Fibroblast of the aortic adventitia (primary cell): Measurements from ENCODE around the gene NREP. TPM values are rescaled to one million over a fixed set of nuclear protein-coding genes. Genes with fewer than 3 reads are reported as not detected.

Experiments
- DNase-seq: peaks from one replicate; pipeline ENCODE4 v3.0.0-alpha.2; 2010; ENCODE audit warnings: low read depth
- H3K4me3 ChIP-seq: 2 replicates; pipeline ENCODE4 v1.5.1; 2011; ENCODE audit warnings: low read depth, mild to moderate bottlenecking, control low read depth, low read length, moderate library complexity
- CTCF ChIP-seq: IDR thresholded peaks from 2 replicates; pipeline ENCODE4 v1.5.1; 2011; ENCODE audit warnings: mild to moderate bottlenecking, low read length, control low read depth, inconsistent platforms; ENCODE audit not compliant: insufficient read depth
- total RNA-seq: library from RNA; depleted of rRNA; stranded (reverse); fragments of >200 nt; gene quantifications from 2 replicates; pipeline ENCODE4 v1.2.3, GENCODE V29; 2012; ENCODE audit warnings: low replicate concordance

Gene NREP
- total RNA-seq, 1 donor = 102 TPM

- TF ChIP-seq CTCF = no peak
- no peak for DNase-seq
- H3K4me3 ChIP-seq = no peak overlapping the region
Observed at GRCh38 chr5:111703662-111704061, 53.3 kb downstream of the NREP start.

- H3K4me3 ChIP-seq = no peak overlapping the region
- no peak for DNase-seq
- no peak for TF ChIP-seq CTCF
Observed at GRCh38 chr5:111699976-111700375, 57.0 kb downstream of the NREP start.

- no peak overlapping the region for H3K4me3 ChIP-seq
- TF ChIP-seq CTCF = no peak
- no peak for DNase-seq
Observed at GRCh38 chr5:111699324-111699723, 57.7 kb downstream of the NREP start.

GRCh38 chr5:111697881-111698757 lies 58.9 kb downstream of the NREP start:
- peak; percentile 63 for DNase-seq
- TF ChIP-seq CTCF = peak; percentile 44

GRCh38 chr5:111697215-111697614 lies 59.8 kb downstream of the NREP start:
- DNase-seq = peak; percentile 38
- TF ChIP-seq CTCF = no peak
- H3K4me3 ChIP-seq = no peak overlapping the region

More at GRCh38 chr5:111697881-111698757, 58.9 kb downstream of the NREP start:
- H3K4me3 ChIP-seq = no peak overlapping the region

GRCh38 chr5:111695991-111696390 lies 61.0 kb downstream of the NREP start:
- no peak overlapping the region for H3K4me3 ChIP-seq
- no peak for DNase-seq
- no peak for TF ChIP-seq CTCF
